HG02840 (cell line): ENCODE data around the gene PROM1.

Source experiments
- ATAC-seq: cut with Tn5 transposase; IDR thresholded peaks from one replicate; pipeline ENCODE4 v1.9.1; 2021; ENCODE audit warnings: mild to moderate bottlenecking, moderate library complexity, moderate number of reproducible peaks; ENCODE audit not compliant: unreplicated experiment, low FRiP score

Gene PROM1

GRCh38 chr4:15918484-15919129, 165.2 kb downstream of the PROM1 start:
- ATAC-seq = no peak
